SK-N-SH treated with all-trans-retinoic acid at 6 μM for 48 hours (cell line): ENCODE measurements around the gene SYCP2L.

Experiments used
- ATAC-seq: fragments of 200-7000 bp; cut with Tn5 transposase; 3 replicates; pipeline ENCODE4 v1.9.1; 2020; ENCODE audit warnings: mild to moderate bottlenecking, moderate library complexity
- BACH2 ChIP-seq: fragments of 250-450 bp; sonication (Bioruptor Pico); IDR thresholded peaks from 2 replicates; pipeline ENCODE4 v1.9.0; 2021; ENCODE audit warnings: mild to moderate bottlenecking, borderline replicate concordance
- CSDC2 ChIP-seq: fragments of 250-450 bp; sonication (Bioruptor Pico); IDR thresholded peaks from 2 replicates; pipeline ENCODE4 v1.5.0; 2020; ENCODE audit warnings: mild to moderate bottlenecking, moderate library complexity
- ESRRG ChIP-seq: fragments of 250-450 bp; sonication (Bioruptor Pico); IDR thresholded peaks from 2 replicates; pipeline ENCODE4 v1.6.1; 2021; ENCODE audit warnings: mild to moderate bottlenecking
- ISL1 ChIP-seq: fragments of 250-450 bp; sonication (Bioruptor Pico); IDR thresholded peaks from 2 replicates; pipeline ENCODE4 v2.1.2; 2022; ENCODE audit warnings: mild to moderate bottlenecking, moderate library complexity
- OSR1 ChIP-seq: fragments of 250-450 bp; sonication (Bioruptor Pico); IDR thresholded peaks from 2 replicates; pipeline ENCODE4 v1.8.0; 2022; ENCODE audit warnings: moderate library complexity, mild to moderate bottlenecking, inconsistent platforms
- PPARA ChIP-seq: fragments of 250-450 bp; sonication (Bioruptor Pico); IDR thresholded peaks from 2 replicates; pipeline ENCODE4 v1.5.0; 2020; ENCODE audit warnings: mild to moderate bottlenecking, borderline replicate concordance
- RARB ChIP-seq: fragments of 250-450 bp; sonication (Bioruptor Pico); IDR thresholded peaks from 2 replicates; pipeline ENCODE4 v1.8.0; 2021; ENCODE audit warnings: mild to moderate bottlenecking, moderate library complexity
- TCF4 ChIP-seq: fragments of 250-450 bp; sonication (Bioruptor Pico); IDR thresholded peaks from 2 replicates; pipeline ENCODE4 v1.8.0; 2021; ENCODE audit warnings: mild to moderate bottlenecking, moderate library complexity, borderline replicate concordance
- TOX ChIP-seq: fragments of 250-450 bp; sonication (Bioruptor Pico); IDR thresholded peaks from 2 replicates; pipeline ENCODE4 v1.8.0; 2021; ENCODE audit warnings: mild to moderate bottlenecking, moderate library complexity, borderline replicate concordance
- ZFP3 ChIP-seq: fragments of 250-450 bp; sonication (Bioruptor Pico); IDR thresholded peaks from 2 replicates; pipeline ENCODE4 v1.5.0; 2020; ENCODE audit warnings: mild to moderate bottlenecking, moderate library complexity
- ZFP30 ChIP-seq: fragments of 450-650 bp; formaldehyde crosslinking; IDR thresholded peaks from 2 replicates; pipeline ENCODE4 v1.5.0; 2022; ENCODE audit warnings: mild to moderate bottlenecking, moderate library complexity
- ZNF70 ChIP-seq: fragments of 450-650 bp; formaldehyde crosslinking; IDR thresholded peaks from 2 replicates; pipeline ENCODE4 v1.5.0; 2020; ENCODE audit warnings: mild to moderate bottlenecking, moderate library complexity
- ZNF8 ChIP-seq: fragments of 450-650 bp; formaldehyde crosslinking; IDR thresholded peaks from 2 replicates; pipeline ENCODE4 v1.5.0; 2020; ENCODE audit warnings: mild to moderate bottlenecking, moderate library complexity
- TF ChIP-seq, protein P1 (sequence below): fragments of 250-450 bp; sonication (Bioruptor Pico); IDR thresholded peaks from 2 replicates; pipeline ENCODE4 v1.8.0; 2020; ENCODE audit warnings: mild to moderate bottlenecking, moderate library complexity, borderline replicate concordance
- TF ChIP-seq, protein P2 (sequence below): fragments of 250-450 bp; sonication (Bioruptor Pico); IDR thresholded peaks from 2 replicates; pipeline ENCODE4 v1.5.0; 2020; ENCODE audit warnings: mild to moderate bottlenecking, moderate library complexity
- TF ChIP-seq, protein P3 (sequence below): fragments of 250-450 bp; sonication (Bioruptor Pico); IDR thresholded peaks from 2 replicates; pipeline ENCODE4 v1.5.1; 2021; ENCODE audit warnings: mild to moderate bottlenecking, moderate library complexity
- TF ChIP-seq, protein P4 (sequence below): fragments of 250-450 bp; sonication (Bioruptor Pico); IDR thresholded peaks from 2 replicates; pipeline ENCODE4 v1.5.1; 2020; ENCODE audit warnings: low read depth, mild to moderate bottlenecking, moderate library complexity
- TF ChIP-seq, protein P5 (sequence below): fragments of 250-450 bp; sonication (Bioruptor Pico); IDR thresholded peaks from 2 replicates; pipeline ENCODE4 v1.8.0; 2021; ENCODE audit warnings: low read depth, mild to moderate bottlenecking, moderate library complexity, borderline replicate concordance

SYCP2L gene

DNA sequence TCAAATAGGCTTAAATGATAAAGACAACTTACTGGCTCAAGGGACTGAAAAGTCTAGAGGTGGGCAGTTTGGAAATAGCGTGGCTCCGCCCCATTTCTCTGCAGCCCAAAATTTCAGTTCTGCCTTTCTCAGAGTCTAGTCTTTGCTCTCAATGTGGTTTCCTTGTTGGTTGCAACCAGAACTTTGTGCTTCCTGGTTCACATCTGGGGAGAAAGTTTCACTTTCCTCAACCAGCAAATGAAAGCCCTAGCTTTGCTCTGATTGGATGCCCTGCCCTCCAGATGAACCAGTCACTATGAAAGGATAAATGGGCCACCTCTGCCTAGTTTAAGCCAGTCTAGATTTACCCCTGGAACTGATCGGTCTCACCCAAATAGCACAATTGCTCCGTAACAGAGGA is 14.9 kb downstream of the SYCP2L start:
- TF ChIP-seq, protein P1, sequence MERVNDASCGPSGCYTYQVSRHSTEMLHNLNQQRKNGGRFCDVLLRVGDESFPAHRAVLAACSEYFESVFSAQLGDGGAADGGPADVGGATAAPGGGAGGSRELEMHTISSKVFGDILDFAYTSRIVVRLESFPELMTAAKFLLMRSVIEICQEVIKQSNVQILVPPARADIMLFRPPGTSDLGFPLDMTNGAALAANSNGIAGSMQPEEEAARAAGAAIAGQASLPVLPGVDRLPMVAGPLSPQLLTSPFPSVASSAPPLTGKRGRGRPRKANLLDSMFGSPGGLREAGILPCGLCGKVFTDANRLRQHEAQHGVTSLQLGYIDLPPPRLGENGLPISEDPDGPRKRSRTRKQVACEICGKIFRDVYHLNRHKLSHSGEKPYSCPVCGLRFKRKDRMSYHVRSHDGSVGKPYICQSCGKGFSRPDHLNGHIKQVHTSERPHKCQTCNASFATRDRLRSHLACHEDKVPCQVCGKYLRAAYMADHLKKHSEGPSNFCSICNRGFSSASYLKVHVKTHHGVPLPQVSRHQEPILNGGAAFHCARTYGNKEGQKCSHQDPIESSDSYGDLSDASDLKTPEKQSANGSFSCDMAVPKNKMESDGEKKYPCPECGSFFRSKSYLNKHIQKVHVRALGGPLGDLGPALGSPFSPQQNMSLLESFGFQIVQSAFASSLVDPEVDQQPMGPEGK (CRISPR knock-in tag): no peak
- TF ChIP-seq TCF4 (CRISPR knock-in tag) (no peak), OSR1 (CRISPR knock-in tag) (no peak), CSDC2 (no peak), RARB (CRISPR knock-in tag) (no peak), PPARA (no peak), ZNF8 (no peak), ZNF70 (CRISPR knock-in tag) (no peak), ZFP30 (CRISPR knock-in tag) (no peak), BACH2 (CRISPR knock-in tag) (no peak), ZFP3 (no peak), TOX (no peak), ISL1 (CRISPR knock-in tag) (no peak), ESRRG (no peak)
- TF ChIP-seq, protein P2, sequence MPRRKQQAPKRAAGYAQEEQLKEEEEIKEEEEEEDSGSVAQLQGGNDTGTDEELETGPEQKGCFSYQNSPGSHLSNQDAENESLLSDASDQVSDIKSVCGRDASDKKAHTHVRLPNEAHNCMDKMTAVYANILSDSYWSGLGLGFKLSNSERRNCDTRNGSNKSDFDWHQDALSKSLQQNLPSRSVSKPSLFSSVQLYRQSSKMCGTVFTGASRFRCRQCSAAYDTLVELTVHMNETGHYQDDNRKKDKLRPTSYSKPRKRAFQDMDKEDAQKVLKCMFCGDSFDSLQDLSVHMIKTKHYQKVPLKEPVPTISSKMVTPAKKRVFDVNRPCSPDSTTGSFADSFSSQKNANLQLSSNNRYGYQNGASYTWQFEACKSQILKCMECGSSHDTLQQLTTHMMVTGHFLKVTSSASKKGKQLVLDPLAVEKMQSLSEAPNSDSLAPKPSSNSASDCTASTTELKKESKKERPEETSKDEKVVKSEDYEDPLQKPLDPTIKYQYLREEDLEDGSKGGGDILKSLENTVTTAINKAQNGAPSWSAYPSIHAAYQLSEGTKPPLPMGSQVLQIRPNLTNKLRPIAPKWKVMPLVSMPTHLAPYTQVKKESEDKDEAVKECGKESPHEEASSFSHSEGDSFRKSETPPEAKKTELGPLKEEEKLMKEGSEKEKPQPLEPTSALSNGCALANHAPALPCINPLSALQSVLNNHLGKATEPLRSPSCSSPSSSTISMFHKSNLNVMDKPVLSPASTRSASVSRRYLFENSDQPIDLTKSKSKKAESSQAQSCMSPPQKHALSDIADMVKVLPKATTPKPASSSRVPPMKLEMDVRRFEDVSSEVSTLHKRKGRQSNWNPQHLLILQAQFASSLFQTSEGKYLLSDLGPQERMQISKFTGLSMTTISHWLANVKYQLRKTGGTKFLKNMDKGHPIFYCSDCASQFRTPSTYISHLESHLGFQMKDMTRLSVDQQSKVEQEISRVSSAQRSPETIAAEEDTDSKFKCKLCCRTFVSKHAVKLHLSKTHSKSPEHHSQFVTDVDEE (CRISPR knock-in tag): no peak
- TF ChIP-seq, protein P3, sequence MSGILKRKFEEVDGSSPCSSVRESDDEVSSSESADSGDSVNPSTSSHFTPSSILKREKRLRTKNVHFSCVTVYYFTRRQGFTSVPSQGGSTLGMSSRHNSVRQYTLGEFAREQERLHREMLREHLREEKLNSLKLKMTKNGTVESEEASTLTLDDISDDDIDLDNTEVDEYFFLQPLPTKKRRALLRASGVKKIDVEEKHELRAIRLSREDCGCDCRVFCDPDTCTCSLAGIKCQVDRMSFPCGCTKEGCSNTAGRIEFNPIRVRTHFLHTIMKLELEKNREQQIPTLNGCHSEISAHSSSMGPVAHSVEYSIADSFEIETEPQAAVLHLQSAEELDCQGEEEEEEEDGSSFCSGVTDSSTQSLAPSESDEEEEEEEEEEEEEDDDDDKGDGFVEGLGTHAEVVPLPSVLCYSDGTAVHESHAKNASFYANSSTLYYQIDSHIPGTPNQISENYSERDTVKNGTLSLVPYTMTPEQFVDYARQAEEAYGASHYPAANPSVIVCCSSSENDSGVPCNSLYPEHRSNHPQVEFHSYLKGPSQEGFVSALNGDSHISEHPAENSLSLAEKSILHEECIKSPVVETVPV (CRISPR knock-in tag): no peak
- TF ChIP-seq, protein P4, sequence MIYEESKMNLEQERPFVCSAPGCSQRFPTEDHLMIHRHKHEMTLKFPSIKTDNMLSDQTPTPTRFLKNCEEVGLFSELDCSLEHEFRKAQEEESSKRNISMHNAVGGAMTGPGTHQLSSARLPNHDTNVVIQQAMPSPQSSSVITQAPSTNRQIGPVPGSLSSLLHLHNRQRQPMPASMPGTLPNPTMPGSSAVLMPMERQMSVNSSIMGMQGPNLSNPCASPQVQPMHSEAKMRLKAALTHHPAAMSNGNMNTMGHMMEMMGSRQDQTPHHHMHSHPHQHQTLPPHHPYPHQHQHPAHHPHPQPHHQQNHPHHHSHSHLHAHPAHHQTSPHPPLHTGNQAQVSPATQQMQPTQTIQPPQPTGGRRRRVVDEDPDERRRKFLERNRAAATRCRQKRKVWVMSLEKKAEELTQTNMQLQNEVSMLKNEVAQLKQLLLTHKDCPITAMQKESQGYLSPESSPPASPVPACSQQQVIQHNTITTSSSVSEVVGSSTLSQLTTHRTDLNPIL (CRISPR knock-in tag): no peak
- no peak for ATAC-seq

DNA sequence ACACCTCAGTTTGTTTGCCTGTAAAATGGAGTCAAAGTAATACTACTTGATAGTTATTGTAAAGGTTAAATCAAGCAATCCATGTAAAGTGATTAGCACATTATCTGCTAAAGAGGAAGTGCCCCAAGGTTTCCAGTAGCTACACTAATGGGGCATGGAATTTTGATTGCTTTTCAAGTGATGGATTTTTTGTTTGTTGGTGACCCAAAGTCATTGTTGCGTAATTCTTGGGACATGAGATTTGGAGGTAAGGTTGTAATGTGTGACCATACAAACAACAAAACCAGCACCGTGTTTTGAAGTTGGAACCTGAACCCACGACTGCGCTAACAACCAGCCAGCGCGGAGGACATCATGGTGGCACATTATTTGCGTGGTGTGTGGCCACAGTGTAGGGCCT is 17.2 kb downstream of the SYCP2L start:
- ATAC-seq: no peak
- TF ChIP-seq OSR1 (CRISPR knock-in tag): no peak
- TF ChIP-seq, protein P2 (CRISPR knock-in tag): no peak
- TF ChIP-seq, protein P1 (CRISPR knock-in tag): no peak
- TF ChIP-seq, protein P5, sequence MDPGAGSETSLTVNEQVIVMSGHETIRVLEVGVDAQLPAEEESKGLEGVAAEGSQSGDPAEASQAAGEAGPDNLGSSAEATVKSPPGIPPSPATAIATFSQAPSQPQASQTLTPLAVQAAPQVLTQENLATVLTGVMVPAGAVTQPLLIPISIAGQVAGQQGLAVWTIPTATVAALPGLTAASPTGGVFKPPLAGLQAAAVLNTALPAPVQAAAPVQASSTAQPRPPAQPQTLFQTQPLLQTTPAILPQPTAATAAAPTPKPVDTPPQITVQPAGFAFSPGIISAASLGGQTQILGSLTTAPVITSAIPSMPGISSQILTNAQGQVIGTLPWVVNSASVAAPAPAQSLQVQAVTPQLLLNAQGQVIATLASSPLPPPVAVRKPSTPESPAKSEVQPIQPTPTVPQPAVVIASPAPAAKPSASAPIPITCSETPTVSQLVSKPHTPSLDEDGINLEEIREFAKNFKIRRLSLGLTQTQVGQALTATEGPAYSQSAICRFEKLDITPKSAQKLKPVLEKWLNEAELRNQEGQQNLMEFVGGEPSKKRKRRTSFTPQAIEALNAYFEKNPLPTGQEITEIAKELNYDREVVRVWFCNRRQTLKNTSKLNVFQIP: no peak
- TF ChIP-seq ESRRG: no peak
